ENCODE measurements around the gene KAZN.

The KAZN gene

DNA sequence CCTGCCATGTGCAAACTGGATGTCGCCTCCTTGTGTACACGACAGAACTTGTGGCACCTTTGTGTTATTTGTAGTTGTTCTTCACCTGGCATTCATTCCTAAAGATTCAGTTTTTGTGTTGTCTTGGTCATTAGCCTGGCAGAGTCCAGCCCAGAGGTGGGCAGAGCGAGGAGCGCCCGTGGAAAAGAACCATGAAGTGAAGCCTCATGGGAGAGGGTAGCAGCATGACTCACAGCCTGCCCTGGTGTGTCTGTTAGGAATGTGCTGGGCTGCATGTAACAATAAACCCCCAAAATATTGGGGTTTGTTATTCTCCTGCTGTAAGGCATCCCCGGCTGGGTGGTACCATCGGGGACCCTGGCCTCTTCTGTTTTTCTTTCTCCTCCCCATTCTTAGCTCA is 430.1 kb downstream of the KAZN start:
- TF ChIP-seq, protein P1, sequence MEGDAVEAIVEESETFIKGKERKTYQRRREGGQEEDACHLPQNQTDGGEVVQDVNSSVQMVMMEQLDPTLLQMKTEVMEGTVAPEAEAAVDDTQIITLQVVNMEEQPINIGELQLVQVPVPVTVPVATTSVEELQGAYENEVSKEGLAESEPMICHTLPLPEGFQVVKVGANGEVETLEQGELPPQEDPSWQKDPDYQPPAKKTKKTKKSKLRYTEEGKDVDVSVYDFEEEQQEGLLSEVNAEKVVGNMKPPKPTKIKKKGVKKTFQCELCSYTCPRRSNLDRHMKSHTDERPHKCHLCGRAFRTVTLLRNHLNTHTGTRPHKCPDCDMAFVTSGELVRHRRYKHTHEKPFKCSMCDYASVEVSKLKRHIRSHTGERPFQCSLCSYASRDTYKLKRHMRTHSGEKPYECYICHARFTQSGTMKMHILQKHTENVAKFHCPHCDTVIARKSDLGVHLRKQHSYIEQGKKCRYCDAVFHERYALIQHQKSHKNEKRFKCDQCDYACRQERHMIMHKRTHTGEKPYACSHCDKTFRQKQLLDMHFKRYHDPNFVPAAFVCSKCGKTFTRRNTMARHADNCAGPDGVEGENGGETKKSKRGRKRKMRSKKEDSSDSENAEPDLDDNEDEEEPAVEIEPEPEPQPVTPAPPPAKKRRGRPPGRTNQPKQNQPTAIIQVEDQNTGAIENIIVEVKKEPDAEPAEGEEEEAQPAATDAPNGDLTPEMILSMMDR (IDR thresholded peaks at IDR 0.05): no peak

DNA sequence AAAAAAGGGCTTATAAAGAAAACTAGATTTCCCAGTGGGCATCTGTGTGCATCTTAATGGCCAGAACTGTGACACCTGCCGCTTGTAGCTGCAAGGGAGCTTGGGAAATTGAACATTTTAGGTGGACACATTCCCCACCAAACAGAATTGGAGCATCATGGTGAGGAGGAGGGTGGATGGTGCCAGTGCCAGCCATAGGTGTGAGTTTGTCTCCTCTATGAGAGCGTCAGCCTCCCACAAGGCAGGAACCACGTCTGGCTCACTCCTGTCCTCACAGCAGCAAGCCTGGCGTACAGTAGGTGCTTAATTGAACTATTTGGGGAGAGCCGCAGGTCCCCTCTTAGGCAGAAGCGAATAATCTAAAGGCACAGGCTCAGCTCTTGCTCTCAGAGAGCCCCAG is 430.6 kb downstream of the KAZN start:
- Mint-ChIP-seq H3K4me3 (no peak overlapping the region), H3K27ac (no peak overlapping the region), H3K9me3 (no peaks in the 10 kb centered on the region), H3K36me3 (ENCODE audit: low read depth) (peaks cover 4% of the 10 kb centered on the region), H3K27me3 (ENCODE audit: low read depth, poor library complexity) (peaks cover 16% of the 10 kb centered on the region), H3K4me1 (peaks cover 60% of the 10 kb centered on the region)
- TF ChIP-seq, protein P1 (IDR thresholded peaks at IDR 0.05): no peak
- DNase-seq: no peak

More for the DNA sequence above, 430.1 kb downstream of the KAZN start:
- Mint-ChIP-seq H3K27me3 (ENCODE audit: low read depth, poor library complexity) (peaks cover 17% of the 10 kb centered on the region), H3K9me3 (no peaks in the 10 kb centered on the region), H3K27ac (peak overlapping the region; percentile 15), H3K4me3 (no peak overlapping the region), H3K36me3 (ENCODE audit: low read depth) (peaks cover 6% of the 10 kb centered on the region), H3K4me1 (peaks cover 61% of the 10 kb centered on the region)
- DNase-seq: no peak

DNA sequence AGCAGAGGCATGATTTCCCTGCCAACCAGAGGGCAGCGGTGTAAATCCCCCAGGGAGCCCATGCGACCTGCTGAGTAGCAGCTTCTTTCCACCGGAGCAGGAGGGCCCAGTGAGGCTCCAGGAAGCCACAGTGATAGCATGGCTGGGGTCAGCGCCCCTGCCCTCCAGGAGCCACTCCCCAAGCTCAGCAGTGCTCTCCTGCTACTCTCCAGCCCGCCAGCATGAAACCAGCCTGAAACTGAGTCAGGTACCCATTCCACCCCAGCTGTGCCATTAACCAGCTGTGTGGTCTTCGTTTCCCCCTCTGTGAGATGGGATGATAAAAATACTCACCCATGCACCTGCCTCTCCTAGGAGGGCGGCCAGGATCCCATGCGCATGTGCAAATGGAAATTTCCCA is 431.3 kb downstream of the KAZN start:
- no peak for DNase-seq
- TF ChIP-seq, protein P1 (IDR thresholded peaks at IDR 0.05): no peak
- Mint-ChIP-seq H3K27me3 (ENCODE audit: low read depth, poor library complexity) (peaks cover 13% of the 10 kb centered on the region), H3K36me3 (ENCODE audit: low read depth) (no peaks in the 10 kb centered on the region), H3K4me3 (no peak overlapping the region), H3K4me1 (peaks cover 62% of the 10 kb centered on the region), H3K9me3 (no peaks in the 10 kb centered on the region), H3K27ac (no peak overlapping the region)

DNA sequence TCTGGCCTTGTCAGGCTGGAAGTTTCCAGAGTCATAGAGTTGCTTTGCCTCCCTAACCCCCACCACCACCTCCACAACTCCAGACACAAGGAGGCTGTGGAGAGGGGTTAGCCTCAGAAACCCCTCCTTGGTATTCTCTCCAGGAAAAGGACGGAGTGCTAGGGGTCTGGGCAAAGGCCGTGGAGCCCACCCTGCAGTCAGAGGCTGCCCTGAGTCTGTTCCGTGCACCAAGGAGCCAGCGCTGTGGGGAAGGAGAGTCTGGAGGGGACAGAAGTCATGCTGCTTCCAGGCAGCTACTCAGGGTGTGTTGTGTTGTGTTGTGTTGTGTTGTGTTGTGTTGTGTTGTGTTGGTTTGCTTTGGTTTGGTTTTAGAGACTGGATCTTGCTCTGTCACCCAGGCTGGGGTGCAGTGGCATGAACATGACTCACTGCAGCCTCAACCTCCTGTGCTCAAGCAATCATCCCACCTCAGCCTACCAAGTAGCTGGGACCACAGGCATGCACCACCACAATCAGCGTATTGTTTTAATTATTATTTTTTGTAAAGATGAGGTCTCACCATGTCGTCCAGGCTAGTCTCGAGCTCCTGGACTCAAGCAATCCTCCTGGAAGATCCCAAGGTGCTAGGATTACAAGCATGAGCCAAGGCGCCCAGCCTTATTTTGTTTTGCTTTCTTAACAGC is 432.9 kb downstream of the KAZN start:
- no peaks in the 10 kb centered on the region for H3K9me3 Mint-ChIP-seq
- H3K27ac Mint-ChIP-seq: no peak overlapping the region
- H3K4me1 Mint-ChIP-seq: peaks cover 50% of the 10 kb centered on the region
- H3K27me3 Mint-ChIP-seq (ENCODE audit: low read depth, poor library complexity): peaks cover 7% of the 10 kb centered on the region
- TF ChIP-seq, protein P1 (IDR thresholded peaks at IDR 0.05): no peak
- no peak for DNase-seq
- H3K4me3 Mint-ChIP-seq: no peak overlapping the region
- H3K36me3 Mint-ChIP-seq (ENCODE audit: low read depth): peaks cover 3% of the 10 kb centered on the region

DNA sequence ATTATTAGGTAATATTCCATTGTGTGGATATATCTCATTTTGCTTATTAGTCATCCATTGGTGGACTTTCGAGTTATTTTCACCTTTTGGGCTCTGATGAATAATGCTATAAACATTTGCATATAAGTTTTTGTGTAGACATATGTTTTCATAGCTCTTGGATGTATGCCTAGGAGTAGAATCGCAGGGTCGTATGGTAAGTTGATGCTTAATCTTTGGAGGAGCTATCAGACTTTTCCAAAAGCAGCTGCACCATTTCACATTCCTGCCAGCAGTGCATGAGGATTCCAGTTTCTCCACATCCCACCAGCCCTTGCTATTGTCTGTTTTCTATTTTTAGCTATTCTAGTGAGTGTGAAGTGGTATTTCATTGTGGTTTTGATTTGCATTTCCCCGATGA is 434.8 kb downstream of the KAZN start:
- Mint-ChIP-seq H3K27ac (no peak overlapping the region), H3K4me3 (no peak overlapping the region), H3K27me3 (ENCODE audit: low read depth, poor library complexity) (peaks cover 7% of the 10 kb centered on the region), H3K9me3 (no peaks in the 10 kb centered on the region), H3K36me3 (ENCODE audit: low read depth) (peaks cover 8% of the 10 kb centered on the region), H3K4me1 (peaks cover 35% of the 10 kb centered on the region)
- TF ChIP-seq, protein P1 (IDR thresholded peaks at IDR 0.05): no peak
- DNase-seq: no peak

DNA sequence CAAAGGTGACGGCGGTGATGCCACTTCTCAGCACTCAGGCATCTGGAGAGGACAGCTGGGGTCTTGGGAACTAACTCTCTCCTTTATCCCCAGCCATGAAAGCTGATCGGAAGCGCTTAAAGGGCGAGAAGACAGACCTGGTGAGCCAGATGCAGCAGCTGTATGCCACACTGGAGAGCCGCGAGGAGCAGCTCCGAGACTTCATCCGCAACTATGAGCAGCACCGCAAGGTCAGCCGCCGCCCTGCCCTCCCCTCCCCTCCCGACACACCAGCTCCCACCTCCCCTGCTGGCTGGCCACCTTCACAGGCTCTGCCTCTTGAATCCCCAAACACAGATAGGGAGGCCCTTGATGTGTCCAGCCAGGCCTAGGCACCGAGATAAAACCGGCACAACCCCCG is 436.2 kb downstream of the KAZN start:
- Mint-ChIP-seq H3K9me3 (no peaks in the 10 kb centered on the region), H3K36me3 (ENCODE audit: low read depth) (peaks cover 8% of the 10 kb centered on the region), H3K4me1 (peaks cover 21% of the 10 kb centered on the region), H3K4me3 (no peak overlapping the region), H3K27ac (no peak overlapping the region), H3K27me3 (ENCODE audit: low read depth, poor library complexity) (peaks cover 7% of the 10 kb centered on the region)
- no peak for DNase-seq
- TF ChIP-seq, protein P1 (IDR thresholded peaks at IDR 0.05): no peak

All from nephron progenitor cell (in vitro differentiated cells).